ENCODE results near the gene PITX3. TPM values are rescaled to one million over a fixed set of nuclear protein-coding genes. Genes with fewer than 3 reads are reported as not detected.

The PITX3 gene
- total and polyA plus RNA-seq, 10 of the 15 experiments (the other 5 are each of a cell fraction or from before 2014, with no cell fraction given) = not detected

GRCh38 chr10:102289356-102289755 is 48.0 kb upstream of the PITX3 start:
- H3K36me3 ChIP-seq (ENCODE audit: control insufficient read depth in 2 of 2, insufficient read depth in 2 of 2, low read length in 1 of 2) = no peaks in the 10 kb centered on the region; a peak in 1 of 4 replicates
- H3K9ac ChIP-seq (ENCODE audit: control insufficient read depth, insufficient read depth, low read length) = no peak overlapping the region
- no peak for DNase-seq (ENCODE audit: low read depth, low spot score)
- 95% methylated on average over 2 of the region's 2 CpGs for WGBS (ENCODE audit: insufficient coverage, insufficient replicate concordance, low lambda C conversion rate, missing lambda C conversion rate)
- intact Hi-C loops (cut with micrococcal nuclease; ENCODE audit: unreplicated experiment) (no loop called here), in situ Hi-C loops (cut with MboI) (no loop called here)
- no peak overlapping the region for H2AFZ ChIP-seq (ENCODE audit: control insufficient read depth, low read depth, low read length)
- H3K4me1 ChIP-seq (ENCODE audit: control insufficient read depth, insufficient read depth, low read length) = no peaks in the 10 kb centered on the region; the same call in 1 of the 2 replicates
- H3K9me3 ChIP-seq (replicated peaks; ENCODE audit: control insufficient read depth, insufficient read depth, low read length) = no peaks in the 10 kb centered on the region
- ATAC-seq = no peak
- SMC1A ChIA-PET (ENCODE audit: uncharacterized antibody, unreplicated experiment) = interaction anchor here (0.6 kb wide), 1 partner anchor 183 kb away, joined by 3 read pairs; no protein-coding TSS in a partner anchor
- TF ChIP-seq STAT3 (IDR thresholded peaks at IDR 0.05; ENCODE audit: low read depth, low read length) = no peak
- no peak for TF ChIP-seq HDAC2 (IDR thresholded peaks at IDR 0.05)
- no peak for TF ChIP-seq SRF (IDR thresholded peaks at IDR 0.05; ENCODE audit: low read depth in 2 of 2, low read length in 2 of 2)
- H3K27me3 ChIP-seq (replicated peaks in 1 of 2; ENCODE audit: control insufficient read depth in 2 of 2, insufficient read depth in 2 of 2, low read length in 1 of 2) = no peaks in the 10 kb centered on the region
- H4K20me1 ChIP-seq (ENCODE audit: control insufficient read depth, insufficient read depth) = no peaks in the 10 kb centered on the region
- H3K79me2 ChIP-seq (ENCODE audit: control insufficient read depth, insufficient read depth, low read length) = peaks cover 24% of the 10 kb centered on the region
- H3K4me2 ChIP-seq (ENCODE audit: control insufficient read depth, insufficient read depth) = no peak overlapping the region
- RAD21 ChIA-PET (ENCODE audit: unreplicated experiment) = interaction anchor here (1.2 kb wide), 1 partner anchor 294 kb away, joined by 3 read pairs; no protein-coding TSS in a partner anchor
- H3K27ac ChIP-seq (ENCODE audit: control insufficient read depth, insufficient read depth) = no peak overlapping the region
- POLR2A ChIA-PET = interaction anchor here (0.6 kb wide), 2 partner anchors 69 to 1064 kb away, joined by 4 to 5 read pairs; no protein-coding TSS in a partner anchor
- no TSS peak for BruUV-seq (replicated peaks)
- no peak for FAIRE-seq
- H3K4me3 ChIP-seq = no peak overlapping the region
- CTCF ChIA-PET = interaction anchor here (2.2 kb wide), 1 partner anchor 61 kb away, joined by 8 read pairs; no protein-coding TSS in a partner anchor

DNA sequence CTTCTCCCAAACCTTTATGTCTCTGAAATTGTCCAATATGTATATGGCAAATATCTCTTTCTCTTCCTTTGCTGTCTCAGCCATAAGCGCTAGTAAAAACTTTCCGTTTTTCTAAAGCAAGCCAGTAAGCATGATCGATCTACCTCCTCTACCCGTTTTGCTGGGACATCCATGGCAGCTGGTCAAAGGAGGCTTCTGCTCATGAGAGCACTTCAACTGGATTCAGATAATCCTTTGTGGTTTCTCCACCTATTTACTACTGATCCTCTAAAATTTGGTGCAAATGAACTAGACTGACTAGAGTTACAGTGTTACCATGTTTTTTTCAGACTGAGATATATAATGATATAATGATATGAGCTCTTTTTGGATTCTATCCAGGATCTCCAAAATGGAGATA is 46.7 kb upstream of the PITX3 start:
- ChIA-PET SMC1A (ENCODE audit: uncharacterized antibody, unreplicated experiment) (no interaction called here), CTCF (interaction anchor here (0.6 to 2.2 kb wide), 5 partner anchors 10 to 77 kb away, joined by 3 to 8 read pairs (median 3); no protein-coding TSS in a partner anchor), POLR2A (no interaction called here), RAD21 (ENCODE audit: unreplicated experiment) (interaction anchor here (0.9 kb wide), 1 partner anchor 62 kb away, joined by 4 read pairs; no protein-coding TSS in a partner anchor)
- peaks cover 26% of the 10 kb centered on the region for H3K79me2 ChIP-seq (ENCODE audit: control insufficient read depth, insufficient read depth, low read length)
- no peak overlapping the region for H3K4me3 ChIP-seq
- H3K4me2 ChIP-seq (ENCODE audit: control insufficient read depth, insufficient read depth) = no peak overlapping the region
- no peak for FAIRE-seq
- intact Hi-C loops (cut with micrococcal nuclease; ENCODE audit: unreplicated experiment) = no loop called here
- 81% methylated on average over 4 of the region's 4 CpGs for WGBS (ENCODE audit: insufficient coverage, insufficient replicate concordance, low lambda C conversion rate, missing lambda C conversion rate)
- H3K27ac ChIP-seq (ENCODE audit: control insufficient read depth, insufficient read depth) = no peak overlapping the region
- no peaks in the 10 kb centered on the region for H4K20me1 ChIP-seq (ENCODE audit: control insufficient read depth, insufficient read depth)
- no peak for TF ChIP-seq NR2F1 (conservative IDR thresholded peaks at IDR 0.05)
- TF ChIP-seq SREBF2 (IDR thresholded peaks at IDR 0.05; ENCODE audit: low read length) = no peak
- TF ChIP-seq TBL1XR1 (IDR thresholded peaks at IDR 0.05; ENCODE audit: low read depth, low read length) = no peak
- TF ChIP-seq, protein P1, sequence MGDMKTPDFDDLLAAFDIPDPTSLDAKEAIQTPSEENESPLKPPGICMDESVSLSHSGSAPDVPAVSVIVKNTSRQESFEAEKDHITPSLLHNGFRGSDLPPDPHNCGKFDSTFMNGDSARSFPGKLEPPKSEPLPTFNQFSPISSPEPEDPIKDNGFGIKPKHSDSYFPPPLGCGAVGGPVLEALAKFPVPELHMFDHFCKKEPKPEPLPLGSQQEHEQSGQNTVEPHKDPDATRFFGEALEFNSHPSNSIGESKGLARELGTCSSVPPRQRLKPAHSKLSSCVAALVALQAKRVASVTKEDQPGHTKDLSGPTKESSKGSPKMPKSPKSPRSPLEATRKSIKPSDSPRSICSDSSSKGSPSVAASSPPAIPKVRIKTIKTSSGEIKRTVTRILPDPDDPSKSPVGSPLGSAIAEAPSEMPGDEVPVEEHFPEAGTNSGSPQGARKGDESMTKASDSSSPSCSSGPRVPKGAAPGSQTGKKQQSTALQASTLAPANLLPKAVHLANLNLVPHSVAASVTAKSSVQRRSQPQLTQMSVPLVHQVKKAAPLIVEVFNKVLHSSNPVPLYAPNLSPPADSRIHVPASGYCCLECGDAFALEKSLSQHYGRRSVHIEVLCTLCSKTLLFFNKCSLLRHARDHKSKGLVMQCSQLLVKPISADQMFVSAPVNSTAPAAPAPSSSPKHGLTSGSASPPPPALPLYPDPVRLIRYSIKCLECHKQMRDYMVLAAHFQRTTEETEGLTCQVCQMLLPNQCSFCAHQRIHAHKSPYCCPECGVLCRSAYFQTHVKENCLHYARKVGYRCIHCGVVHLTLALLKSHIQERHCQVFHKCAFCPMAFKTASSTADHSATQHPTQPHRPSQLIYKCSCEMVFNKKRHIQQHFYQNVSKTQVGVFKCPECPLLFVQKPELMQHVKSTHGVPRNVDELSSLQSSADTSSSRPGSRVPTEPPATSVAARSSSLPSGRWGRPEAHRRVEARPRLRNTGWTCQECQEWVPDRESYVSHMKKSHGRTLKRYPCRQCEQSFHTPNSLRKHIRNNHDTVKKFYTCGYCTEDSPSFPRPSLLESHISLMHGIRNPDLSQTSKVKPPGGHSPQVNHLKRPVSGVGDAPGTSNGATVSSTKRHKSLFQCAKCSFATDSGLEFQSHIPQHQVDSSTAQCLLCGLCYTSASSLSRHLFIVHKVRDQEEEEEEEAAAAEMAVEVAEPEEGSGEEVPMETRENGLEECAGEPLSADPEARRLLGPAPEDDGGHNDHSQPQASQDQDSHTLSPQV (IDR thresholded peaks at IDR 0.05) = no peak
- TF ChIP-seq, protein P2, sequence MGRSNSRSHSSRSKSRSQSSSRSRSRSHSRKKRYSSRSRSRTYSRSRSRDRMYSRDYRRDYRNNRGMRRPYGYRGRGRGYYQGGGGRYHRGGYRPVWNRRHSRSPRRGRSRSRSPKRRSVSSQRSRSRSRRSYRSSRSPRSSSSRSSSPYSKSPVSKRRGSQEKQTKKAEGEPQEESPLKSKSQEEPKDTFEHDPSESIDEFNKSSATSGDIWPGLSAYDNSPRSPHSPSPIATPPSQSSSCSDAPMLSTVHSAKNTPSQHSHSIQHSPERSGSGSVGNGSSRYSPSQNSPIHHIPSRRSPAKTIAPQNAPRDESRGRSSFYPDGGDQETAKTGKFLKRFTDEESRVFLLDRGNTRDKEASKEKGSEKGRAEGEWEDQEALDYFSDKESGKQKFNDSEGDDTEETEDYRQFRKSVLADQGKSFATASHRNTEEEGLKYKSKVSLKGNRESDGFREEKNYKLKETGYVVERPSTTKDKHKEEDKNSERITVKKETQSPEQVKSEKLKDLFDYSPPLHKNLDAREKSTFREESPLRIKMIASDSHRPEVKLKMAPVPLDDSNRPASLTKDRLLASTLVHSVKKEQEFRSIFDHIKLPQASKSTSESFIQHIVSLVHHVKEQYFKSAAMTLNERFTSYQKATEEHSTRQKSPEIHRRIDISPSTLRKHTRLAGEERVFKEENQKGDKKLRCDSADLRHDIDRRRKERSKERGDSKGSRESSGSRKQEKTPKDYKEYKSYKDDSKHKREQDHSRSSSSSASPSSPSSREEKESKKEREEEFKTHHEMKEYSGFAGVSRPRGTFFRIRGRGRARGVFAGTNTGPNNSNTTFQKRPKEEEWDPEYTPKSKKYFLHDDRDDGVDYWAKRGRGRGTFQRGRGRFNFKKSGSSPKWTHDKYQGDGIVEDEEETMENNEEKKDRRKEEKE (IDR thresholded peaks at IDR 0.05) = no peak
- no peak overlapping the region for H3K9ac ChIP-seq (ENCODE audit: control insufficient read depth, insufficient read depth, low read length)
- no peaks in the 10 kb centered on the region; the same call in 1 of the 2 replicates for H3K4me1 ChIP-seq (ENCODE audit: control insufficient read depth, insufficient read depth, low read length)
- no peak for DNase-seq (ENCODE audit: low read depth, low spot score)
- in situ Hi-C loops (cut with MboI) = no loop called here
- H3K27me3 ChIP-seq (replicated peaks in 1 of 2; ENCODE audit: control insufficient read depth in 2 of 2, insufficient read depth in 2 of 2, low read length in 1 of 2) = no peaks in the 10 kb centered on the region
- ATAC-seq = no peak
- no peaks in the 10 kb centered on the region for H3K9me3 ChIP-seq (replicated peaks; ENCODE audit: control insufficient read depth, insufficient read depth, low read length)
- H3K36me3 ChIP-seq (ENCODE audit: control insufficient read depth in 2 of 2, insufficient read depth in 2 of 2, low read length in 1 of 2) = no peaks in the 10 kb centered on the region; a peak in 1 of 4 replicates
- BruUV-seq (replicated peaks) = no TSS peak
- no peak overlapping the region for H2AFZ ChIP-seq (ENCODE audit: control insufficient read depth, low read depth, low read length)

Measured in GM12878 (cell line).